Suprapubic skin (tissue), 4 donors: ENCODE measurements around the gene S100A16.

ENCODE experiments used
- CTCF ChIP-seq, 2 donors: fragments of 200-600 bp in 1 of 2; fragments of 450-650 bp in 1 of 2; sonication (generic) in 1 of 2; IDR thresholded peaks; one replicate each; pipeline ENCODE4 v1.5.1; 2016 to 2019; ENCODE audit warnings: antibody characterized with exemption in 2 of 2, mild to moderate bottlenecking in 1 of 2, moderate library complexity in 1 of 2
- POLR2A ChIP-seq, 2 donors: fragments of 450-650 bp; IDR thresholded peaks; one replicate each; pipeline ENCODE4 v1.6.1; 2017; ENCODE audit warnings: antibody characterized with exemption in 2 of 2, mild to moderate bottlenecking in 2 of 2, moderate library complexity in 2 of 2
- POLR2AphosphoS5 ChIP-seq, 3 donors: sonication (generic); formaldehyde crosslinking; IDR thresholded peaks; one replicate each; pipeline ENCODE4 v1.6.1; 2017; ENCODE audit warnings: antibody characterized with exemption in 3 of 3

GRCh38 chr1:153616144-153616916 lies 3.4 kb upstream of the S100A16 start, which contains the start of gene S100A14:
- no peak for TF ChIP-seq POLR2AphosphoS5 (IDR thresholded peaks at IDR 0.05)
- no peak for TF ChIP-seq POLR2A (IDR thresholded peaks at IDR 0.05)
- no peak for TF ChIP-seq CTCF (IDR thresholded peaks at IDR 0.05)
